GM12878 (cell line): Measurements from ENCODE around the gene NHERF2. TPM values are rescaled to one million over a fixed set of nuclear protein-coding genes. Genes with fewer than 3 reads are reported as not detected.

ENCODE experiments used
- ATAC-seq: fragments of 200-7000 bp; cut with Tn5 transposase; 3 replicates; pipeline ENCODE4 v1.9.1; 2020; ENCODE audit warnings: mild to moderate bottlenecking, moderate library complexity
- BruUV-seq: library from RNA; stranded (reverse); fragments of 400-500 nt; replicated peaks from 2 replicates; lab custom pipeline; 2021; lab: Mats Ljungman, UMichigan
- CTCF ChIA-PET: fragments of 300-600 bp; sonication (Branson Sonifier 250); formaldehyde crosslinking; extraction: SDS; loops from one replicate; lab custom pipeline; 2021; ENCODE audit warnings: inconsistent platforms; lab: Yijun Ruan, JAX
- POLR2A ChIA-PET: fragments of 350-600 bp; formaldehyde crosslinking; extraction: SDS; loops from one replicate; lab custom pipeline; 2021; ENCODE audit warnings: inconsistent platforms; lab: Charles Lee
- RAD21 ChIA-PET: fragments of 300-600 bp; sonication (Branson Sonifier 250); formaldehyde crosslinking; loops from one replicate; lab custom pipeline; 2023; ENCODE audit warnings: antibody characterized with exemption; ENCODE audit not compliant: unreplicated experiment; lab: Charles Lee
- SMC1A ChIA-PET: fragments of 300-600 bp; sonication (Branson Sonifier 250); formaldehyde crosslinking; loops from one replicate; lab custom pipeline; 2023; ENCODE audit not compliant: unreplicated experiment, uncharacterized antibody; lab: Charles Lee
- DNase-seq: peaks from one replicate; pipeline ENCODE4 v3.0.0-alpha.2; 2011; ENCODE audit warnings: low read depth, low spot score
- FAIRE-seq: peaks from 3 replicates; lab custom pipeline; 2011; peaks lifted over from hg19 to GRCh38; lab: Jason Lieb, UNC
- H2AFZ ChIP-seq: 2 replicates; pipeline ENCODE4 v1.6.0; 2011; ENCODE audit warnings: low read depth, low read length, control low read depth; ENCODE audit not compliant: control insufficient read depth
- H3K27ac ChIP-seq: 2 replicates; pipeline ENCODE4 v1.5.1; 2011; ENCODE audit warnings: control low read depth; ENCODE audit not compliant: control insufficient read depth, insufficient read depth
- H3K27me3 ChIP-seq, 2 experiments: replicated peaks in 1 of 2; 2 replicates each; pipeline versions ENCODE4 v1.6.0 to v1.6.1; 2011; ENCODE audit warnings: low read length in 1 of 2; ENCODE audit not compliant: control insufficient read depth in 2 of 2, insufficient read depth in 2 of 2
- H3K36me3 ChIP-seq, 2 experiments: 2 replicates each; pipeline ENCODE4 v1.5.1; 2011; ENCODE audit warnings: low read length in 1 of 2; ENCODE audit not compliant: control insufficient read depth in 2 of 2, insufficient read depth in 2 of 2
- H3K4me1 ChIP-seq: 2 replicates; pipeline ENCODE4 v1.6.1; 2011; ENCODE audit warnings: mild to moderate bottlenecking, low read length, moderate library complexity, mixed read lengths; ENCODE audit not compliant: control insufficient read depth, insufficient read depth
- H3K4me2 ChIP-seq: 2 replicates; pipeline ENCODE4 v1.6.0; 2011; ENCODE audit warnings: control low read depth; ENCODE audit not compliant: control insufficient read depth, insufficient read depth
- H3K4me3 ChIP-seq: fragments of 200-600 bp; sonication (generic); 2 replicates; pipeline ENCODE4 v1.5.1; 2016
- H3K79me2 ChIP-seq: 2 replicates; pipeline ENCODE4 v1.6.0; 2011; ENCODE audit warnings: low read length; ENCODE audit not compliant: control insufficient read depth, insufficient read depth
- H3K9ac ChIP-seq: 2 replicates; pipeline ENCODE4 v1.8.0; 2011; ENCODE audit warnings: low read length, control low read depth, mixed read lengths; ENCODE audit not compliant: control insufficient read depth, insufficient read depth
- H3K9me3 ChIP-seq: replicated peaks from 3 replicates; pipeline ENCODE4 v1.5.1; 2011; ENCODE audit warnings: mild to moderate bottlenecking, low read length; ENCODE audit not compliant: control insufficient read depth, insufficient read depth
- H4K20me1 ChIP-seq: 2 replicates; pipeline ENCODE4 v1.6.0; 2011; ENCODE audit not compliant: control insufficient read depth, insufficient read depth
- BHLHE40 ChIP-seq, 2 experiments: fragments of 450-650 bp in 1 of 2; IDR thresholded peaks; 2 replicates each; pipeline ENCODE4 v1.6.1; 2011 to 2017; ENCODE audit warnings: low read depth in 2 of 2, borderline replicate concordance in 1 of 2, improper control_type of control experiment in 1 of 2, low read length in 1 of 2, mild to moderate bottlenecking in 1 of 2
- CBX5 ChIP-seq: sonication (generic); IDR thresholded peaks from 2 replicates; pipeline ENCODE4 v1.6.1; 2016; ENCODE audit warnings: low read depth, moderate library complexity, mild to moderate bottlenecking, inconsistent platforms
- CEBPZ ChIP-seq: fragments of 150-350 bp; IDR thresholded peaks from 2 replicates; pipeline ENCODE4 v1.6.1; 2016; ENCODE audit warnings: low read depth, low read length
- E2F4 ChIP-seq: IDR thresholded peaks from 2 replicates; pipeline ENCODE4 v1.6.1; 2012; ENCODE audit warnings: low read depth, low read length, improper control_type of control experiment
- HDGF ChIP-seq: fragments of 450-650 bp; IDR thresholded peaks from 2 replicates; pipeline ENCODE4 v1.6.1; 2016; ENCODE audit warnings: antibody characterized with exemption
- MEF2A ChIP-seq: IDR thresholded peaks from 2 replicates; pipeline ENCODE4 v1.6.1; 2011; ENCODE audit warnings: low read depth, mild to moderate bottlenecking, low read length, moderate library complexity; ENCODE audit not compliant: insufficient read depth
- MXI1 ChIP-seq: fragments of 150-350 bp; IDR thresholded peaks from 2 replicates; pipeline ENCODE4 v1.6.1; 2011; ENCODE audit warnings: low read depth, mild to moderate bottlenecking, inconsistent platforms, low read length, improper control_type of control experiment
- MYC ChIP-seq: IDR thresholded peaks from 2 replicates; pipeline ENCODE4 v1.6.1; 2011; ENCODE audit warnings: mild to moderate bottlenecking, low read length, moderate library complexity, inconsistent platforms; ENCODE audit not compliant: insufficient read depth, insufficient replicate concordance, insufficient read length, severe bottlenecking
- NFXL1 ChIP-seq: fragments of 450-650 bp; IDR thresholded peaks from 2 replicates; pipeline ENCODE4 v1.6.1; 2017; ENCODE audit warnings: antibody characterized with exemption, mild to moderate bottlenecking, borderline replicate concordance
- PAX8 ChIP-seq: fragments of 450-650 bp; IDR thresholded peaks from 2 replicates; pipeline ENCODE4 v1.6.1; 2017; ENCODE audit warnings: mild to moderate bottlenecking, moderate library complexity
- POLR2AphosphoS2 ChIP-seq: IDR thresholded peaks from 2 replicates; pipeline ENCODE4 v1.6.1; 2011; ENCODE audit warnings: low read depth, mild to moderate bottlenecking, low read length, improper control_type of control experiment, moderate library complexity
- ZBTB4 ChIP-seq: fragments of 450-650 bp; formaldehyde crosslinking; IDR thresholded peaks from 2 replicates; pipeline ENCODE4 v1.4.0; 2022; ENCODE audit warnings: mild to moderate bottlenecking, moderate library complexity
- ZNF207 ChIP-seq: fragments of 450-650 bp; IDR thresholded peaks from 2 replicates; pipeline ENCODE4 v1.6.1; 2014; ENCODE audit warnings: antibody characterized with exemption, mild to moderate bottlenecking, borderline replicate concordance
- WGBS: methylation state at CpG from one replicate; pipeline ENCODE4 v1.1.6; 2016; ENCODE audit warnings: low lambda C conversion rate; ENCODE audit not compliant: insufficient replicate concordance, insufficient coverage; ENCODE audit errors: missing lambda C conversion rate; 5-methylcytosine and 5-hydroxymethylcytosine counted together
- in situ Hi-C: fragments of 300-500 bp; cut with MboI; formaldehyde crosslinking; loops from 9 replicates; pipeline ENCODE4 v1.14.3; 2018; ENCODE audit warnings: mixed read lengths
- intact Hi-C: fragments of 100-400 bp; cut with micrococcal nuclease; formaldehyde crosslinking; loops from one replicate; pipeline ENCODE4 v1.14.2; 2022; ENCODE audit not compliant: unreplicated experiment
- polyA plus RNA-seq, 11 experiments: library from polyadenylated mRNA; depleted of rRNA in 4 of 11; unstranded in 6 of 11; stranded (reverse) in 5 of 11; fragments of >200 nt; fragmentation: Nextera tagmentation in 4 of 11; fragmentation: Illumina TruSeq in 1 of 11; extraction: Ambion mirVana in 4 of 11; extraction: Trizol in 1 of 11; gene quantifications; 1 replicate in 1 of 11; 2 replicates in 10 of 11; pipeline versions ENCODE4 v1.2.1 to v1.2.3, GENCODE V29; 2011 to 2016; ENCODE audit warnings: inconsistent platforms in 2 of 11, missing spikeins in 2 of 11, low read depth in 1 of 11
- total RNA-seq, 4 experiments: library from RNA; depleted of rRNA in 3 of 4; stranded (reverse); fragments of >200 nt in 3 of 4; fragmentation: Illumina TruSeq in 1 of 4; extraction: Trizol in 1 of 4; gene quantifications; 2 replicates each; pipeline versions ENCODE4 v1.2.1 to v1.2.3, GENCODE V29; 2013 to 2021

Gene NHERF2
- total and polyA plus RNA-seq, 10 of the 15 experiments (the other 5 are each of a cell fraction or from before 2014, with no cell fraction given): 0.05 to 0.31 (median 0.08) TPM; not detected in 4

- no peak for TF ChIP-seq CEBPZ
- TF ChIP-seq ZNF207: no peak
- TF ChIP-seq E2F4: no peak
Observed at GRCh38 chr16:2060346-2060745, 33.6 kb downstream of the NHERF2 start (continued).

GRCh38 chr16:2061023-2061422 lies 34.3 kb downstream of the NHERF2 start:
- no peak for FAIRE-seq
- H3K9ac ChIP-seq: no peak overlapping the region

More at GRCh38 chr16:2061023-2061422, 34.3 kb downstream of the NHERF2 start:
- in situ Hi-C loops (no loop called here), intact Hi-C loops (no loop called here)
- no peak overlapping the region for H3K4me2 ChIP-seq
- H3K4me1 ChIP-seq: no peaks in the 10 kb centered on the region
- H4K20me1 ChIP-seq: no peaks in the 10 kb centered on the region
- peaks cover 0 to 5% of the 10 kb centered on the region in 2 experiments; a peak in 3 of 4 replicates for H3K36me3 ChIP-seq
- ChIA-PET SMC1A (no interaction called here), CTCF (no interaction called here), POLR2A (no interaction called here), RAD21 (no interaction called here)
- H3K27ac ChIP-seq: no peak overlapping the region
- WGBS: 94% methylated on average over 18 of the region's 18 CpGs
- no TSS peak for BruUV-seq
- H3K79me2 ChIP-seq: no peaks in the 10 kb centered on the region
- no peak for ATAC-seq
- no peak for DNase-seq
- no peaks in the 10 kb centered on the region for H3K9me3 ChIP-seq
- no peak overlapping the region for H3K4me3 ChIP-seq
- no peak for TF ChIP-seq MYC
- TF ChIP-seq NFXL1: no peak
- no peak for TF ChIP-seq CBX5
- no peak for TF ChIP-seq PAX8
- no peak for TF ChIP-seq MXI1
- no peak for TF ChIP-seq BHLHE40 (IDR thresholded peaks at IDR 0.05; ENCODE audit: borderline replicate concordance in 1 of 2, low read depth in 2 of 2, low read length in 1 of 2)
- no peak for TF ChIP-seq ZBTB4 (CRISPR knock-in tag)
- TF ChIP-seq POLR2AphosphoS2: no peak
- TF ChIP-seq HDGF: no peak
- no peak for TF ChIP-seq MEF2A
- no peaks in the 10 kb centered on the region for H3K27me3 ChIP-seq
- no peak overlapping the region for H2AFZ ChIP-seq
